Measurements from ENCODE around the gene ANKRD31. TPM values are rescaled to one million over a fixed set of nuclear protein-coding genes. Genes with fewer than 3 reads are reported as not detected.
"Not testable (repeated sequence)": the region's sequence is repeated elsewhere in the genome, so short reads cannot be mapped to it uniquely, and the experiment has no call there.

ANKRD31 gene, protein sequence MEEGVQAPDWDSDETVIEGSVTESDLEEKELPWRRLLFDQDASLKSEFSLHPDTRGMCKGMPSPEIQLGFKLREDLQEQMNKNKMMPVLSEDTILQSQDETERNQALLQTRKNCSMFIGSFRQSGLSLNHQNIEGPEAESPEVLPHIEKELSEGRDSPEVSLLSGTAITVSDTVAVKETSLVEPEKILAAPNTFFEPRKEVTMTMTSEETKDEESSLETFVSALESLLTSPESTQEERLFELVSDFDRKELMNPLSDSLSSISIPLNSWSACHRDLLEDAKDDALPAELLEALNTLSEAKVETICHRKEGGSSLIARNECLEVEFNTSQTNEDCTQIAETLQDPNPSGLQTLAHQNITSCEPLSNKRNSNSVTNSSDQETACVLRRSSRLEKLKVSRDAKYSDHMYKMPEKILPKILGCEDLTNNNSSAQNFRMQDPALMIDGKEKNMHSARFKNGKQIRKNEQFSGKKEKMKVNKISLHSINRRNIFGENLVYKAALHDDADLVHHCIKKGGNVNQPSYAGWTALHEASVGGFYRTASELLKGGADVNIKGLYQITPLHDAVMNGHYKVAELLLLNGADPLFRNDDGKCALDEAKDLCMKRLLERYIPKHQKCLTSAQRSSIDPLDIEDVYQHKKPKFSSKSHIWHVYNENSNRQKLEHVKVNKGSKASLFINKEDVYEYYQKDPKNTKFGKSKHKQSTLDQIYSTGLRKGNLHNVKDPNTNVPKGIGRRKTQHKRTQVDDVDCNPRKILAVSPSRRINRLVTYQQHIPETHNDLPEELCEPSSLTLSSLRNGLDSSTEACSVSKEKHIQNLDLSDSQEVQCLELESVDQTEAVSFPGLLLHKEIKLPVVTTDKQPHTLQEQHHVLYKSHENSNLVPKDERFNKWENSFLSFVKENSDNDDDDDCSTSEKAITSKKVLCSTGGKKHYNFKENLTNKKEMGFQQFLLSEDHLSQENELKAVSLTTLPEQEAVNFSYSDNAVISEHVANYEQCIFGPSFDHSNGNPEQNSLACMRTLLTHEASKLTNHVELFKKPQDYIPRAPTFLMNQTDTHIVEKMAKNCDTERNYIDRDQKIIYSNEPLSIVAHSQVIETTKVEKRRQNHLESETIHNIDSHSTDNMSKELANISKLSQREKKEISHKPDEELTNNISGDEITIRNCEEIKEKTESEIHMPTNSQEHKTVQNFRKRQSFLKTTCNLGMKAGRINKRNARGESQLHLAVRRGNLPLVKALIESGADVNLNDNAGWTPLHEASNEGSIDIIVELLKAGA (N-terminal part only)
- under 1 TPM; 0.34 to 0.47 TPM for total RNA-seq

- peak; percentile 97 for ATAC-seq
- H3K36me3 Mint-ChIP-seq = no peaks in the 10 kb centered on the region
- DNase-seq (ENCODE audit: low spot score in 2 of 2) = peak; percentile 91
- peak within 1 kb of the TSS; percentile 95 to 98 for H3K27ac Mint-ChIP-seq
- no peaks in the 10 kb centered on the region for H3K9me3 Mint-ChIP-seq
Measured at GRCh38 chr5:75236322-75237316, at the start of gene ANKRD31. Gene ANKRD31, minus strand, starts transcription at chr5:75236878. Its CDS starts 192 bp downstream, at chr5:75236686.

DNA sequence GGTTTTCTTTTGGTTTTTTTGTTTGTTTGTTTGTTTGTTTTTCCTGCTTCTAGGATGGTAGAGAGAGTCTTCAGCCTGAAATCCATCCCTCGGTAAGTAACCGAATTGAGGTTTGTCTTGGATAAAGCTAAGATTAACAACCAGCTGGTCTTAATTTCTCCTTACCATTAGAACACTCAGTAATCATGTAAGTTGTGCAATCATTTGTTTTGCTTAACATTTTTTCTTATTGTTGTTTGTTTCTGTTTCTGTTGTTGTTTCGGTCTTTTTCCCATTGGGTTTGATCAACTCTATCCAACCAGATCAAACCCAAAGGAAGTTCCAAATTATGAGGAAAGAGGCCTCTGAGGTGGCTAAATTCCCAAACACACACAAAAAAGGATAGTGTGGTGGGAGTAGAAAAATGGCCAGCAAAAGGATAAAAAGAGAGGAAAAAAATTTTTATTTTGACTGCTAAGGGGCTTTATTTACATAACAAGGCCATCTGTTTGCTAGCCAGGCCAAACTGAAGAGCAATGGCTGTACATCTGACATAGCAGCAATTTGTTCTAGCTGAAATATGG, 49.6 kb upstream of the ANKRD31 start:
- DNase-seq (ENCODE audit: low spot score in 2 of 2) (no peak), ATAC-seq (no peak)
- H3K27ac Mint-ChIP-seq = no peak overlapping the region
- peaks cover 0 to 6% of the 10 kb centered on the region in 2 donors for H3K36me3 Mint-ChIP-seq
- H3K9me3 Mint-ChIP-seq = peaks cover 0 to 4% of the 10 kb centered on the region in 2 donors

- H3K9me3 Mint-ChIP-seq = no peaks in the 10 kb centered on the region
- no peaks in the 10 kb centered on the region for H3K36me3 Mint-ChIP-seq
- DNase-seq (ENCODE audit: low spot score in 2 of 2) = no peak
- no peak overlapping the region for H3K27ac Mint-ChIP-seq
- ATAC-seq = no peak
Measured at GRCh38 chr5:75282581-75282980, 45.9 kb upstream of the ANKRD31 start.

- ATAC-seq = peak in 1 of 2 donors; percentile 43
- Mint-ChIP-seq H3K9me3 (no peaks in the 10 kb centered on the region), H3K27ac (no peak overlapping the region), H3K36me3 (no peaks in the 10 kb centered on the region)
- DNase-seq (ENCODE audit: low spot score in 2 of 2) = no peak
Measured at GRCh38 chr5:75281716-75282465, 45.2 kb upstream of the ANKRD31 start.

DNA sequence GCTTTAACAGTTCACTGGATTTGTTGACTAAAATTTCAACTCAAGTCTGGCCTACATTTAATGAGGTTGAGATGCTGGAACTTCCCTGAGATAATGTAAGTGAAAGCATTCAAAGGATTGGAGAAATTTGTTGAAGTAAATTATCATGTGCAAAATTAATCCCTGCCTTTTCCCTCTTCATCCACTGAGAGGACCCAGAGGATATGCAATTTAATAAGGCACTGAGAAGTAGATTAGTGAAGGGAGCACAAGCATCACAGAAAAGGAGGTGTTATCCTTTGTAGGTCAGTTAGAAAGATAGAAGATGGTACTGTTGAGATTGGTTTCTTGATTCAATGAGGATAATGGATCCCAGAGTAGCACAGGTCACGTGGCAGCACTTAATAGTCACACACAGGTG, 42.6 kb upstream of the ANKRD31 start:
- Mint-ChIP-seq H3K27ac (no peak overlapping the region), H3K36me3 (no peaks in the 10 kb centered on the region), H3K9me3 (no peaks in the 10 kb centered on the region)
- DNase-seq (ENCODE audit: low spot score in 2 of 2) = no peak
- ATAC-seq = no peak

DNA sequence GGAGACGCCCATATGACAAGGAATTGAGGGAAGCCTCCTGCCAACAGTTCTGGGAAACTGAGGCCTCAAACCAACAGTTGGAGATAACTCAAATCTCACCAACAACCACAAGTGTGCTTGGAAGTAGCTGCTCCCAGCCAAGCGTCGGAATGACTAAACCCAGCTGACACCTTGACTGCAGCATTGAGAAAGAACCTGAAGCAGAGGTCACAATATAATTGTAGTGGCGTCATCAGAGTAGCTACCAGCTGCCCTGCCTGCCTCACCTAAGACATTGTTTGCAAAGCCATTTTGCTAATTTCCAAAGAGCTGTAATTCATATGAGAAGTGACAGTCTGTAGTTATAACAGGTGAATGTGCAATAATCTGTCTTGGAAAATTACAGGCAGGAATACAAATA, 40.8 kb upstream of the ANKRD31 start:
- ATAC-seq = no peak
- no peak overlapping the region for H3K27ac Mint-ChIP-seq
- no peaks in the 10 kb centered on the region for H3K9me3 Mint-ChIP-seq
- DNase-seq (ENCODE audit: low spot score in 2 of 2) = no peak
- H3K36me3 Mint-ChIP-seq = no peaks in the 10 kb centered on the region

DNA sequence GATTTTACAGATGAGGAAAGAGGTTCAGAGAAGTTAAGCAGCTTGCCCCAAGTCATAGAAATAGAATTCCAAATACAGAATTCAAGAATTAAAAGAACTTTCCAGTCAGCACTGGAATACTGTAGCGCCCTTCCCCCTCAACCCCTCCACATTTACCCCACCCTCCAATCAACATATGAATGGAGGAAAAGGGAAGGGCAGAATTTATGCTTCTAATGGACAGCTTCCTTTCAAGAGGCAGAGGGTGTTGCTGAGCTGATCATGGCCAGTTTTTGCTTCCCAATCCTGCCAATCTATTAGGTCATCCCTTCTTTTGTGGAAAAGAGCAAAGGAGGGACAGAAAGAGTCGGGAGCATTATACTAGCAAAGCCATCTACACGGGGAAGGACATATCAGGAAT, 39.1 kb upstream of the ANKRD31 start:
- ATAC-seq (no peak), DNase-seq (ENCODE audit: low spot score in 2 of 2) (no peak)
- no peak overlapping the region for H3K27ac Mint-ChIP-seq
- no peaks in the 10 kb centered on the region for H3K9me3 Mint-ChIP-seq
- H3K36me3 Mint-ChIP-seq = no peaks in the 10 kb centered on the region

DNA sequence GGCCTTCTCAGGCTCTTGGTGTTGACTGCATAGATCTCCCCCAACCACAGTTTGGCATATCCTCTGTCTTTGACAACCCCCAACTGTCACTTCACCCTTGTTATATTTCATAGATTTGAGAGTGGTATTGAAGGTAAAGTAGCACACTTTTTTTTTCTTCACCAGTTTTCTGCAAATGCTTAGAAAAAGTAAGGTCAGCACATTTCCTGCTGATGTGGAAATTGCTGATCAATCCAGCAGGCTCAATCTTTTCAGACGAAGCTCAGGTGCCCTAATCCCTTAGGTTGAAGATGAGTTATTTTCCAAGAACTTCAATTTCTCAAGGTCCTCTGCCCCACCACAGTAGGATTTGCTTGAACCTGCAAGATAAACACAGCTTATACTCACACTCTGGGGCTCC, 38.5 kb upstream of the ANKRD31 start:
- Mint-ChIP-seq H3K27ac (no peak overlapping the region), H3K36me3 (no peaks in the 10 kb centered on the region), H3K9me3 (no peaks in the 10 kb centered on the region)
- DNase-seq (ENCODE audit: low spot score in 2 of 2) (no peak), ATAC-seq (no peak)

DNA sequence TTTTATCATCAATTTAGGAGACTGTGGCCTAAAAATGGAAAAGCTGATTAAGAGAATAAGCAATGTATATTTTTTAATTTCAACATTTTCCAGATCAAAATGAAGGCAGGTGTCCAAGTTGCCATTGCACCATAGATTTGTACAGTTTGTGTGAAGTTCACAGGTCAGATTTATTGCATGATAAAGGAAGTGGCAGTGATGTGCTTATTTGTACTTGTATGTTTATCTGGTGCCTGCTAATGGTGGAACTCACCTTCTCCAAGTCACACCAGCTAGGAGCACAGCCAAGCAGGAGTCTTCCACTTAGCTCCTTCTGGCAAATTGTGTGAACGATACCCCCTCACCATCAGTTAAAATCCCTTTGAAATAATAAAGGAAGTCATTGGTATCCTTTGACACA, 37.8 kb upstream of the ANKRD31 start:
- Mint-ChIP-seq H3K27ac (no peak overlapping the region), H3K36me3 (no peaks in the 10 kb centered on the region), H3K9me3 (no peaks in the 10 kb centered on the region)
- no peak for DNase-seq (ENCODE audit: low spot score in 2 of 2)
- ATAC-seq = no peak

DNA sequence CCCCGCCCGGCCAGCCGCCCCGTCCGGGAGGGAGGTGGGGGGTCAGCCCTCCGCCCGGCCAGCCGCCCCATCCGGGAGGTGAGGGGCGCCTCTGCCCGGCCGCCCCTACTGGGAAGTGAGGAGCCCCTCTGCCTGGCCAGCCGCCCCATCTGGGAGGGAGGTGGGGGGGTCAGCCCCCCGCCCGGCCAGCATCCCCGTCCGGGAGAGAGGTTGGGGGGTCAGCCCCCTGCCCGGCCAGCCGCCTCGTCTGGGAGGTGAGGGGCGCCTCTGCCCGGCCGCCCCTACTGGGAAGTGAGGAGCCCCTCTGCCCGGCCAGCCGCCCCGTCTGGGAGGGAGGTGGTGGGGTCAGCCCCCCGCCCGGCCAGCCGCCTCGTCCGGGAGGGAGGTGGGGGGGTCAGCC, 33.9 kb upstream of the ANKRD31 start:
- not testable (repeated sequence) for H3K27ac Mint-ChIP-seq; H3K9me3 Mint-ChIP-seq; ATAC-seq; DNase-seq (ENCODE audit: low spot score in 2 of 2); H3K36me3 Mint-ChIP-seq

GRCh38 chr5:75265731-75266130, 29.1 kb upstream of the ANKRD31 start:
- no peaks in the 10 kb centered on the region for H3K36me3 Mint-ChIP-seq
- peak in 1 of 2 donors; percentile 41 for ATAC-seq

GRCh38 chr5:75262271-75262670, 25.6 kb upstream of the ANKRD31 start:
- H3K27ac Mint-ChIP-seq = no peak overlapping the region
- no peaks in the 10 kb centered on the region for H3K9me3 Mint-ChIP-seq
- no peak for DNase-seq (ENCODE audit: low spot score in 2 of 2)
- H3K36me3 Mint-ChIP-seq = no peaks in the 10 kb centered on the region
- no peak for ATAC-seq

More at GRCh38 chr5:75265731-75266130, 29.1 kb upstream of the ANKRD31 start:
- no peak for DNase-seq (ENCODE audit: low spot score in 2 of 2)
- Mint-ChIP-seq H3K27ac (no peak overlapping the region), H3K9me3 (no peaks in the 10 kb centered on the region)

DNA sequence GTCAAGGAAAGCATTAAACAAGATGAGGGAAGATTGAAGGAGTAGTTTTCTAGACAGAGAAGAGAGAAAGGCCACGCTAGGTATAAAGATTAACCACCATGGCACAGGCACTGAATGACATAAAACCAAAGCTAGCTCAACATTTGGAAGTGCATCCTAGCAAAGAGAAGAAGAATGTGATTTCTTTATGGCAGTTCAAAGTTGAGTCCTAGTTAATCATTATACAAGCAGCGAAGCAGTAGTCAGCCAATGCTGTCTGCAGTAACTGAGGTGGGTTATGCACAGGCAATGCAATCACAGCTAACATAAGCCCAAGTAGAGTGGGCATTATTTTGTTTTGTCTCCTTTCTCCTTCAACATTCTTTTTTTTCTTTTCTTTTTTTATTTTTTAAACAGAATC, 24.0 kb upstream of the ANKRD31 start:
- peaks cover 4 to 8% of the 10 kb centered on the region in 2 donors for H3K9me3 Mint-ChIP-seq
- no peak for ATAC-seq
- DNase-seq (ENCODE audit: low spot score in 2 of 2) = no peak
- no peak overlapping the region for H3K27ac Mint-ChIP-seq
- H3K36me3 Mint-ChIP-seq = peaks cover 8 to 15% of the 10 kb centered on the region in 2 donors

GRCh38 chr5:75250452-75250851, 13.8 kb upstream of the ANKRD31 start:
- H3K27ac Mint-ChIP-seq; H3K36me3 Mint-ChIP-seq; DNase-seq (ENCODE audit: low spot score in 2 of 2); ATAC-seq; H3K9me3 Mint-ChIP-seq: not testable (repeated sequence)

GRCh38 chr5:75245023-75245422, 8.3 kb upstream of the ANKRD31 start:
- no peaks in the 10 kb centered on the region for H3K36me3 Mint-ChIP-seq
- DNase-seq (ENCODE audit: low spot score in 2 of 2) = no peak
- no peak overlapping the region for H3K27ac Mint-ChIP-seq
- H3K9me3 Mint-ChIP-seq = no peaks in the 10 kb centered on the region
- no peak for ATAC-seq

Data from activated naive CD4-positive, alpha-beta T cell treated with anti-CD3 and anti-CD28 coated beads, Interleukin-2, amount 50 U/mL, for 72 hours (primary cell).